ENCODE measurements around the gene DUSP7. TPM values are rescaled to one million over a fixed set of nuclear protein-coding genes. Genes with fewer than 3 reads are reported as not detected.

DUSP7 gene
- total RNA-seq, 2 donors from 2014 or later, result 2.6 to 3.3 TPM

DNA sequence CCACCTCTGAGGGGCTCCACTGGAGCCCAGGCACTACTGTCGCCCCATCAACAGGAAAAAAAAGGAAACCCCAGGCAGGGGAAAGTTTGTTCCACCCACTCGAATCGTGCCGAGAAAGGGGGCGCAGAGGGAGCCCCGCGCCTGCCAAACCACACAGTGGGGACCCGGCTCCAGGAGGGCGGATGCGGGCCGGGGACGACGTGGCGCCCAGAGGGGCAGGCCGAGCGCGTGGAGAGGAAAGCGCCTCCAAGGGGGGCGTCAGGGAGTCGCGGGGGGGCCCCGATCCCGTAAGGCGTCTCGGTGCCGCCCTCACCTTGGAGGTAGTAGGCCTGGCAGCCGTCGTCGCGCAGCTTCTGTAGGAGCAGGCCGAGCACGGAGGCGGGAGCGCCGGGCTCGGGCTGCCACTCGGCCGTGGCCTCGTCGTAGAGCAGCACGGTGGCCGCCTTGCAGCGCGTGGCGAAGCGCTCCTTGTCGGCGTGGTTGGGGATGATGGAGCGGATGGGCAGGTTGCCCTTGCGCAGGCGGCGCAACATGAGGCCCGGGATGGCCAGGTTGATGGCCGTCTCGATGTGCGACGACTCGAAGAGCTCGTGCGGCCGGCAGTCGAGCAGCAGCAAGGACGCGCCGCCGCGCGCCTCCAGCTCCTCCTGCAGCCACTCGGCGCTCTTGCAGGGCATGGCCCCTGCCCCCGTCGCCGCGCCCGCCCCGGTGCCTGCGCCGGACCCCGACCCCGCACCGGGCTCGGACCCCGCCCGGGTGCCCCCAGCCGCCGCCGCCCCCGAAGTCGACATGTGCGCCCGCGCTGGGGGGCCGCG, 627 bp downstream of the DUSP7 start:
- H3K27ac ChIP-seq, result peak overlapping the region; percentile 64 to 85 (median 73)
- WGBS, 2 donors, result 1% methylated on average over 88 of the region's 94 CpGs; no CpG with 5 or more reads in 1 of the 2 donors
- peaks cover 0 to 2% of the 10 kb centered on the region in 2 donors for H3K36me3 ChIP-seq (replicated peaks in 1 of 2; ENCODE audit: insufficient read depth in 1 of 2, low read depth in 2 of 2)
- H3K4me1 ChIP-seq, result peaks cover 56% of the 10 kb centered on the region
- intact Hi-C loops (cut with DNase I), result no loop called here
- H3K27me3 ChIP-seq, result no peaks in the 10 kb centered on the region
- DNase-seq, result peak; percentile 47 to 60 (median 52)
- no peaks in the 10 kb centered on the region for H3K9me3 ChIP-seq
- peak; percentile 5 for ATAC-seq
- H3K4me3 ChIP-seq, result peak overlapping the region; percentile 45 to 49
- TF ChIP-seq, protein P1, sequence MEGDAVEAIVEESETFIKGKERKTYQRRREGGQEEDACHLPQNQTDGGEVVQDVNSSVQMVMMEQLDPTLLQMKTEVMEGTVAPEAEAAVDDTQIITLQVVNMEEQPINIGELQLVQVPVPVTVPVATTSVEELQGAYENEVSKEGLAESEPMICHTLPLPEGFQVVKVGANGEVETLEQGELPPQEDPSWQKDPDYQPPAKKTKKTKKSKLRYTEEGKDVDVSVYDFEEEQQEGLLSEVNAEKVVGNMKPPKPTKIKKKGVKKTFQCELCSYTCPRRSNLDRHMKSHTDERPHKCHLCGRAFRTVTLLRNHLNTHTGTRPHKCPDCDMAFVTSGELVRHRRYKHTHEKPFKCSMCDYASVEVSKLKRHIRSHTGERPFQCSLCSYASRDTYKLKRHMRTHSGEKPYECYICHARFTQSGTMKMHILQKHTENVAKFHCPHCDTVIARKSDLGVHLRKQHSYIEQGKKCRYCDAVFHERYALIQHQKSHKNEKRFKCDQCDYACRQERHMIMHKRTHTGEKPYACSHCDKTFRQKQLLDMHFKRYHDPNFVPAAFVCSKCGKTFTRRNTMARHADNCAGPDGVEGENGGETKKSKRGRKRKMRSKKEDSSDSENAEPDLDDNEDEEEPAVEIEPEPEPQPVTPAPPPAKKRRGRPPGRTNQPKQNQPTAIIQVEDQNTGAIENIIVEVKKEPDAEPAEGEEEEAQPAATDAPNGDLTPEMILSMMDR (IDR thresholded peaks at IDR 0.05), result peak in 3 of 7 experiments; percentile 20 to 32 (median 30)
- TF ChIP-seq POLR2A (IDR thresholded peaks at IDR 0.05), result no peak

DNA sequence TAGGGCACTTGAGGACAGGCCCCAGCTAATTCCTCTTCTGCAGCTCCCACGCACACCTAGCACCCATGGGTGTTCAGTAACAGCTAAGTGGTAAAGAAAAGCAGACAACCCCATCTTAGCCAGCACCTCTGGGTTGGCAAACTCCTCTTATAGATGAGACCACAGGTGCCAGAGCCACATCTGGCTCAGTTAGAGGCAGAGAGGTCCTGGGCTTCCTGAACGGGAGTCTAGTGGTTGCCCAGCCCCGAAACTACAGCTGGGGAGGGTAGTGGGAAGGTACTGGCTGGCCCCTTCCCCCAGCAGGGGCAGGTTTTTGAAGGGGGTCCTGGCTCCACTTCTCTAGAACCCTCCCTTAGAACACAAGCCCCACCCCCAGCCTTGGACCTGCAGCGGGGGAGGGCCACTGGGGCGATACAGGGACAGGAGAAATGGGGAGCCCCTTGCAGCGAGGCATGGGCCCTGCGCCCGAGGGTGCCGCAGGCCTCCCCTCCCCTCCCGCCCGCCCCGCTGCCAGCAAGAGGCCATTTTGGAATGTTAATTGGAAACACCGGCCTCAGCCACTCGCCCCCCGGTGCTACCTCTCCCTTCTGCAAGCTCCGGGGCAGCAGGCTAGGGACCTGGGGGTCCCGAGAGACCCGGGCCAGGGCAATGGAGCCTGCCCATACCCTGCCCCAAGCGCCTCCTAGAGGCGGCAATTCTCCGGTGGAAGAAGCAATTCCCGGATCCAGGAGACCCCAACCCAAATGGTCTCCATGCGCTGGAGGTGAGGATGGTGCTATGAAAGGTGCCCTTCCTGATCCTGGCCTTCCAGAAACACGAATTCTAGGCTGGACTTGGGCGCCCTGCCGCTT, 1.5 kb downstream of the DUSP7 start:
- ATAC-seq (no peak), DNase-seq (peak in 1 of 4 donors; percentile 32)
- peak overlapping the region in 3 of 4 donors; percentile 64 to 74 (median 72) for H3K27ac ChIP-seq
- no peaks in the 10 kb centered on the region for H3K27me3 ChIP-seq
- peak overlapping the region; percentile 45 to 49 for H3K4me3 ChIP-seq
- intact Hi-C loops (cut with DNase I), result no loop called here
- H3K36me3 ChIP-seq (replicated peaks in 1 of 2; ENCODE audit: insufficient read depth in 1 of 2, low read depth in 2 of 2), result peaks cover 0 to 4% of the 10 kb centered on the region in 2 donors
- no peaks in the 10 kb centered on the region for H3K9me3 ChIP-seq
- peaks cover 56% of the 10 kb centered on the region for H3K4me1 ChIP-seq
- WGBS, 2 donors, result 27 to 60% methylated on average over 2 to 25 of the region's 26 CpGs
- no peak for TF ChIP-seq POLR2A (IDR thresholded peaks at IDR 0.05)
- TF ChIP-seq, protein P1 (IDR thresholded peaks at IDR 0.05), result peak in 1 of 7 experiments; percentile 12

DNA sequence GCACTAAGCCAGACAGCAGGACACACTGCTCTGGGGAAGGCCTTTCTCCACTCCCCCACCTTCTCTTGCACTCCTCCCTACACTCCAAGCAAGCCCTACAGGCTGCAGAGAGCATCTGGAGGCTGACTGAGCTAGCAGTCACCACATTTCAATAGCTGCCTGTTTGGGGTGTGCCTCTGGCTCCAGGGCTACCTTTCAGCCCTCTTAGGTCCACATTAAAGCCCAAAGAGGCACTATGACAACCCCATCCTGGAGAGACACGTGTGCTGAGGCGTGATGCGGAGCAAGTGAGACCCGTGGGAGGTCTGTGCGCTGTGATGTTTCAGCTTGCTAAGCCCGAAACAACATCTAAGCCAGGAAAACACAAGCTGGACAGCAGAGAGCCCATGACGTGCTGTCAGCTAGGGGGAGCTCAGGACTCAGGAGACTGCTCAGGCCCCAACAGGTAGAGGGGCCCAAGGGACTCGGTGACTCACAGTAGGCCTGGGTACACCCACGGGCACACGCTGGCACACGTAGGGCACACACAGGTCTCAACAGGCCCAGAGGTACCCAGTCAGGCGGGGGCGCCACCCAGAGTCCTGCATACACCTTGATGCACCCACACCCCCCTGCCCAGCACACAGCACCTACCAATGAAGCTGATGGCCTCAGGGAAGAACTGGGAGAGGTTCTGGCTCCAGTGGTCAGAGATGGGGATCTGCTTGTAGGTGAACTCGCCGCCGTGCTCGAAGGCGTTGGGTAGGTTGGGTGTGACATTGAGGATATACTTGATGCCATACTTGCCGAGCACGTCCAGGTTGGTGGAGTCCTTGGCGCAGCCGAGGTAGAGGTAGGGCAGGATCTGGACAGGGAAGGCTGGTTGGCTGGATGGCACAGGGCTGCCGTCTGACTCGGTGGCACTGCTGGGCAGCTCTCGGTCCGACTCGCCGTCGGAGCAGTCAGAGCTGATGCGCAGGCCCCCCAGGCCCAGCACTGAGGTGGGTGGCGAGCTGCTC, 2.8 kb downstream of the DUSP7 start:
- Histone ChIP-seq H3K36me3 (replicated peaks in 1 of 2; ENCODE audit: insufficient read depth in 1 of 2, low read depth in 2 of 2) (peaks cover 0 to 6% of the 10 kb centered on the region in 2 donors), H3K4me1 (peaks cover 56% of the 10 kb centered on the region), H3K9me3 (no peaks in the 10 kb centered on the region), H3K4me3 (no peak overlapping the region), H3K27me3 (no peaks in the 10 kb centered on the region), H3K27ac (peak overlapping the region in 3 of 4 donors; percentile 7 to 56 (median 42))
- intact Hi-C loops (cut with DNase I), result no loop called here
- WGBS, 2 donors, result 79 to 92% methylated on average over 19 to 31 of the region's 31 CpGs
- DNase-seq (peak in 2 of 4 donors; percentile 16 to 17), ATAC-seq (no peak)
- TF ChIP-seq, protein P1 (IDR thresholded peaks at IDR 0.05), result peak in 1 of 7 experiments; percentile 7
- no peak for TF ChIP-seq POLR2A (IDR thresholded peaks at IDR 0.05)

DNA sequence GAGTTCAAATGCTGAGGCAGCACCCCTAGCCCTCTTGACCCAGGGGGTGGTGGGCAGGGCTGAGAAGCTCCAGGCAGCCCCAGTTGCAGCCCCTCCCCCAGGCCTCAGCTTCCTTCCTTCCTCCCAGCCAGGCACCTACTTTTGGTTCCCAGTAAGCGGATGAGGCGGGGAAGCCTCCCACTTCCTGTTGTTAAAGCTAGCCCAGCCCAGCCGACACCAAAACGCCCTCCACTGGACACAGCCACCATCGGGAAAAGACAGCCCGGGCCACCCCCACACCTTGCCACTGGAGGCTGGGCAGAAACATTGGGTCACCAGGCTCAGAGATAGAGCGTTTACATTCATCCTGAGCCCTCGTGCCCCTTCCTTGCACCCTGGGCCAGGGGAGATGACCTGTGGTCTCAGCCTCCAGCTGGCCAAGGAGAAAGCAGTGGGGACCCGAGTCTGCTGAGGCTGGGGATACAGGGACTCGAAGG, 3.5 kb downstream of the DUSP7 start:
- intact Hi-C loops (cut with DNase I), result no loop called here
- Histone ChIP-seq H3K4me3 (no peak overlapping the region), H3K9me3 (no peaks in the 10 kb centered on the region), H3K4me1 (peaks cover 54% of the 10 kb centered on the region), H3K36me3 (replicated peaks in 1 of 2; ENCODE audit: insufficient read depth in 1 of 2, low read depth in 2 of 2) (peaks cover 0 to 6% of the 10 kb centered on the region in 2 donors), H3K27ac (peak overlapping the region in 3 of 4 donors; percentile 7 to 56 (median 42)), H3K27me3 (no peaks in the 10 kb centered on the region)
- TF ChIP-seq, protein P1 (IDR thresholded peaks at IDR 0.05), result peak in 3 of 7 experiments; percentile 12 to 26 (median 17)
- no peak for TF ChIP-seq POLR2A (IDR thresholded peaks at IDR 0.05)
- 55 to 70% methylated on average over 3 to 10 of the region's 10 CpGs for WGBS, 2 donors
- ATAC-seq, result no peak
- peak; percentile 38 to 84 (median 62) for DNase-seq

Measured in body of pancreas (tissue), 4 donors.